ENCODE data around the gene ELANE.

The ELANE gene

DNA sequence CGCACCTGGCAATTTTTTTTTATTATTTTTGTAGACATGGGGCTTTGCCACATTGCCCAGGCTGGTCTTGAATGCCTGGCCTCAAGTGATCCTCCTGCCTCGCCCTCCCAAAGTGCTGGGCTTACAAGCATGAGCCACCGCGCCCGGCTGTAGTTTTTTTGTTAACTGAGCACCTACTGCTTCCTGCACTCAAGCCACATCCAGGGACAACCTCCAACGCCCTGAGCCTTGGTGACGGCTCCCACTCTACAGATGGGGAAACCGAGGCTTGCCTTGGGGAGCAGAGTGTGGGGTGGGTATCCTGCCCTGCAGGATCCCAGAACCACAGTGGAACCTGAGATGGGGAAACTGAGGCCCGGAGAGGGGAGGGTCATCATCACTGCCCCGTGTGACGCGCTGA lies 3.0 kb downstream of the ELANE start:
- Histone ChIP-seq H2BK15ac (ENCODE audit: low read depth, poor library complexity, severe bottlenecking) (no peak overlapping the region), H3K27me3 (ENCODE audit: control insufficient read depth in 1 of 2, insufficient read depth in 1 of 2, low read length in 2 of 2) (no peaks in the 10 kb centered on the region), H4K8ac (ENCODE audit: low read length) (no peak overlapping the region), H2AFZ (ENCODE audit: low read depth, low read length) (no peak overlapping the region), H4K91ac (ENCODE audit: low read length) (no peak overlapping the region), H3K4me3 (ENCODE audit: insufficient read depth in 1 of 2, low read depth in 1 of 2, low read length in 2 of 2) (no peak overlapping the region), H2BK5ac (ENCODE audit: low read depth, low read length, poor library complexity, severe bottlenecking) (no peak overlapping the region), H3K18ac (ENCODE audit: low read depth in 1 of 2, low read length in 2 of 2) (no peak overlapping the region), H3K4ac (ENCODE audit: low read depth in 1 of 2, low read length in 2 of 2) (no peak overlapping the region), H3K27ac (ENCODE audit: low read length, poor library complexity, severe bottlenecking) (no peak overlapping the region), H3K23ac (ENCODE audit: low read length in 2 of 2) (no peak overlapping the region), H3K4me2 (ENCODE audit: low read length, poor library complexity, severe bottlenecking) (no peak overlapping the region), H2BK12ac (ENCODE audit: low read length in 2 of 2) (peak overlapping the region in 1 of 2 experiments; percentile 48), H3K9ac (ENCODE audit: low read length) (no peak overlapping the region), H2BK120ac (ENCODE audit: low read depth, low read length) (no peak overlapping the region), H3K4me1 (ENCODE audit: control insufficient read depth, insufficient read depth, low read depth, low read length) (peaks cover 15% of the 10 kb centered on the region), H3K9me3 (ENCODE audit: control insufficient read depth, low read length) (no peaks in the 10 kb centered on the region), H3K36me3 (ENCODE audit: control insufficient read depth in 1 of 2, insufficient read depth in 2 of 2, low read depth in 1 of 2, low read length in 2 of 2) (no peaks in the 10 kb centered on the region), H2AK5ac (ENCODE audit: low read length, severe bottlenecking) (no peak overlapping the region), H3K79me1 (replicated peaks; ENCODE audit: low read length, poor library complexity, severe bottlenecking) (no peaks in the 10 kb centered on the region), H3K14ac (ENCODE audit: low read length in 2 of 2) (no peak overlapping the region)
- no peak for DNase-seq
- 87% methylated on average over 12 of the region's 12 CpGs for WGBS

DNA sequence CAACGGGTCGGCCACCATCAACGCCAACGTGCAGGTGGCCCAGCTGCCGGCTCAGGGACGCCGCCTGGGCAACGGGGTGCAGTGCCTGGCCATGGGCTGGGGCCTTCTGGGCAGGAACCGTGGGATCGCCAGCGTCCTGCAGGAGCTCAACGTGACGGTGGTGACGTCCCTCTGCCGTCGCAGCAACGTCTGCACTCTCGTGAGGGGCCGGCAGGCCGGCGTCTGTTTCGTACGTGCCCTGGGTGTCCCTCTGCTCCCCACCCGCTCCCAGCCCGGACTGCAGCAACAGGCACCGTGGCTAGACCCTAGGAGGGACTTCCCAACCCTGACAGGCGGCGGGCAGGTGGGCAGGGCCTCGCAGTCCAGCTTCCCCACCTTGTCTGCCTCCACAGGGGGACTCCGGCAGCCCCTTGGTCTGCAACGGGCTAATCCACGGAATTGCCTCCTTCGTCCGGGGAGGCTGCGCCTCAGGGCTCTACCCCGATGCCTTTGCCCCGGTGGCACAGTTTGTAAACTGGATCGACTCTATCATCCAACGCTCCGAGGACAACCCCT lies 3.5 kb downstream of the ELANE start:
- no peak for DNase-seq
- Histone ChIP-seq H3K79me1 (replicated peaks; ENCODE audit: low read length, poor library complexity, severe bottlenecking) (no peaks in the 10 kb centered on the region), H3K4ac (ENCODE audit: low read depth in 1 of 2, low read length in 2 of 2) (no peak overlapping the region), H3K36me3 (ENCODE audit: control insufficient read depth in 1 of 2, insufficient read depth in 2 of 2, low read depth in 1 of 2, low read length in 2 of 2) (no peaks in the 10 kb centered on the region), H3K18ac (ENCODE audit: low read depth in 1 of 2, low read length in 2 of 2) (no peak overlapping the region), H3K4me1 (ENCODE audit: control insufficient read depth, insufficient read depth, low read depth, low read length) (peaks cover 14% of the 10 kb centered on the region), H2AFZ (ENCODE audit: low read depth, low read length) (no peak overlapping the region), H3K14ac (ENCODE audit: low read length in 2 of 2) (no peak overlapping the region), H4K91ac (ENCODE audit: low read length) (no peak overlapping the region), H3K9me3 (ENCODE audit: control insufficient read depth, low read length) (no peaks in the 10 kb centered on the region), H3K27ac (ENCODE audit: low read length, poor library complexity, severe bottlenecking) (no peak overlapping the region), H2BK120ac (ENCODE audit: low read depth, low read length) (no peak overlapping the region), H2BK15ac (ENCODE audit: low read depth, poor library complexity, severe bottlenecking) (no peak overlapping the region), H2BK5ac (ENCODE audit: low read depth, low read length, poor library complexity, severe bottlenecking) (no peak overlapping the region), H3K23ac (ENCODE audit: low read length in 2 of 2) (no peak overlapping the region), H2BK12ac (ENCODE audit: low read length in 2 of 2) (no peak overlapping the region), H3K27me3 (ENCODE audit: control insufficient read depth in 1 of 2, insufficient read depth in 1 of 2, low read length in 2 of 2) (no peaks in the 10 kb centered on the region), H3K4me2 (ENCODE audit: low read length, poor library complexity, severe bottlenecking) (no peak overlapping the region), H2AK5ac (ENCODE audit: low read length, severe bottlenecking) (no peak overlapping the region), H3K9ac (ENCODE audit: low read length) (no peak overlapping the region), H4K8ac (ENCODE audit: low read length) (no peak overlapping the region), H3K4me3 (ENCODE audit: insufficient read depth in 1 of 2, low read depth in 1 of 2, low read length in 2 of 2) (no peak overlapping the region)
- WGBS: 88% methylated on average over 40 of the region's 40 CpGs

DNA sequence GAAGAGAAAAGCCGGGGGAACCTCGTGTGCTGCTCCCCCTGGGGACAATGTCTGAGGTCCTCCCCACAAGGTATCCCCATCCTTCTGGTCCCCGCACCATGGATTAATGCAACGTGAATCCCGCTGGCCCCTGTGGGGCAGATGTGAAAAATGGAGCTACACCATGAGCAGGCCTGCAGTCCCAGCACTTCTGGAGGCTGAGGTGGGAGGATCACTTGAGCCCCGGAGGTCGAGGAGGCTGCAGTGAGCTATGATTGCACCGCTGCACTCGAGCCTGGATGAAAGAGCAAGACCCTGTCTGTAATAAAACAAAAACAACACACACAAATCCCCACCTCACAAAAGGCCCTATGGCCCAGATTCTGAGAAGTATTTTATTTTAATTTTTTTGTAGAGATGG lies 6.2 kb downstream of the ELANE start:
- H3K9me3 ChIP-seq (ENCODE audit: control insufficient read depth, low read length): no peaks in the 10 kb centered on the region
- no peaks in the 10 kb centered on the region for H3K27me3 ChIP-seq (ENCODE audit: control insufficient read depth in 1 of 2, insufficient read depth in 1 of 2, low read length in 2 of 2)
- H2BK5ac ChIP-seq (ENCODE audit: low read depth, low read length, poor library complexity, severe bottlenecking): no peak overlapping the region
- no peak overlapping the region for H2BK15ac ChIP-seq (ENCODE audit: low read depth, poor library complexity, severe bottlenecking)
- no peak overlapping the region for H3K4ac ChIP-seq (ENCODE audit: low read depth in 1 of 2, low read length in 2 of 2)
- H3K27ac ChIP-seq (ENCODE audit: low read length, poor library complexity, severe bottlenecking): no peak overlapping the region
- H3K4me3 ChIP-seq (ENCODE audit: insufficient read depth in 1 of 2, low read depth in 1 of 2, low read length in 2 of 2): no peak overlapping the region
- H2BK120ac ChIP-seq (ENCODE audit: low read depth, low read length): no peak overlapping the region
- no peak overlapping the region for H2AK5ac ChIP-seq (ENCODE audit: low read length, severe bottlenecking)
- no peak overlapping the region for H3K4me2 ChIP-seq (ENCODE audit: low read length, poor library complexity, severe bottlenecking)
- H2AFZ ChIP-seq (ENCODE audit: low read depth, low read length): no peak overlapping the region
- WGBS: 75% methylated on average over 8 of the region's 9 CpGs
- no peak overlapping the region for H3K23ac ChIP-seq (ENCODE audit: low read length in 2 of 2)
- H2BK12ac ChIP-seq (ENCODE audit: low read length in 2 of 2): no peak overlapping the region
- no peak overlapping the region for H3K9ac ChIP-seq (ENCODE audit: low read length)
- no peaks in the 10 kb centered on the region for H3K79me1 ChIP-seq (replicated peaks; ENCODE audit: low read length, poor library complexity, severe bottlenecking)
- H3K14ac ChIP-seq (ENCODE audit: low read length in 2 of 2): no peak overlapping the region
- DNase-seq: no peak
- H3K4me1 ChIP-seq (ENCODE audit: control insufficient read depth, insufficient read depth, low read depth, low read length): peaks cover 27% of the 10 kb centered on the region
- no peak overlapping the region for H4K8ac ChIP-seq (ENCODE audit: low read length)
- no peak overlapping the region for H3K18ac ChIP-seq (ENCODE audit: low read depth in 1 of 2, low read length in 2 of 2)
- no peak overlapping the region for H4K91ac ChIP-seq (ENCODE audit: low read length)
- peaks cover 0 to 3% of the 10 kb centered on the region in 2 experiments for H3K36me3 ChIP-seq (ENCODE audit: control insufficient read depth in 1 of 2, insufficient read depth in 2 of 2, low read depth in 1 of 2, low read length in 2 of 2)

DNA sequence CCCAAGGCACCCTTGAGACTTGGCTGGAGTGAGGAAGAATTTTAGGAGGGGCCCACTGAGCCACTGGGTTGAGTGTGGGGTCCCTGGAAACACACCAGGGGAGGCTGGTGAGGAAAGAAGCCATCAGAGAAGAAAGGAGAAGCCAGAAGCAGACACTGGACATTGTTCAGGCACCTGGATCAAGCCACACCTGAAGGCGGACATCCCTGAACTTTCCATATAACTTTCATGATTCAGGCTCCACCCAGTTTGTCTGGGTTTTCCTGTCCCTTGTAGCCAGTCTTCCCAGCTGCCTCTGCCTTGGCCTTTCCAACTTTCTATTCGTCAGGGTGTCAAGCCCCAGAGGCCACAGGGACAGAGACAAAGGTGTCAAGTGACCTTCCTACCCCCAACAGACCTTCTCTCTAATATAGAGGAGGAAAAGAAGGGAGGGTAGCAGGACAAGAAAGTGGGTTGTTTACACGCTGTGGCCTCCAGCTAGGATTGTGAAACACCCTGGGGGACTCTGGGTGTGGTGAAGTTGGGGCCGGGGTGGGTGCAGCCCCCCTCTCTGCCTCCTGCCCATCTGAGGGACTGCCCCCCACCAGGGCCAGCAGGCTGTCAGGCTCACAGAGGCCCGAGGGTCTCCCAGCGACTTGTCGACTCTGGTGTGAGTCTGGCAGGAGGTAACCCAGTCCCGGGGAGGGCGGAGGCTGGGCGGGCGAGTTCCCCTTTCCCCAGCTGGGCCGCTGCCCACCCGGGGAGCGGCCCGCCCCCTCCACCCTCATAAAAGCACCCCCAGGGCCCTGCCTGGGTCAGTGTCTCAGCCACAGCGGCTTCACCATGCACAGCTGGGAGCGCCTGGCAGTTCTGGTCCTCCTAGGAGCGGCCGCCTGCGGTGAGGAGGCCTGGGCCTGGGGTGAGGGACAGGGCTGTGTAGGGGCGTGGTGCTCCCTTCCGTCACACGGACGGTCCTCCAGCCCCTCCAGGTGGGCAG lies 7.1 kb downstream of the ELANE start, which contains the start of gene CFD:
TSS of gene CFD (plus strand) at position 797 of the 976 bp plus-strand sequence. CDS start at position 823, 26 bp downstream.
- no peak for DNase-seq
- H2AK5ac ChIP-seq (ENCODE audit: low read length, severe bottlenecking): peak within 1 kb of the TSS; percentile 36
- H3K23ac ChIP-seq (ENCODE audit: low read length in 2 of 2): no peak within 1 kb of the TSS
- peak within 1 kb of the TSS; percentile 48 for H2BK15ac ChIP-seq (ENCODE audit: low read depth, poor library complexity, severe bottlenecking)
- peak within 1 kb of the TSS; percentile 94 for H3K4me2 ChIP-seq (ENCODE audit: low read length, poor library complexity, severe bottlenecking)
- no peaks in the 10 kb centered on the region for H3K79me1 ChIP-seq (replicated peaks; ENCODE audit: low read length, poor library complexity, severe bottlenecking)
- peak within 1 kb of the TSS; percentile 78 for H3K9ac ChIP-seq (ENCODE audit: low read length)
- no peak within 1 kb of the TSS for H2AFZ ChIP-seq (ENCODE audit: low read depth, low read length)
- H3K27ac ChIP-seq (ENCODE audit: low read length, poor library complexity, severe bottlenecking): no peak within 1 kb of the TSS
- H4K91ac ChIP-seq (ENCODE audit: low read length): peak within 1 kb of the TSS; percentile 14
- H4K8ac ChIP-seq (ENCODE audit: low read length): no peak within 1 kb of the TSS
- no peak within 1 kb of the TSS for H2BK12ac ChIP-seq (ENCODE audit: low read length in 2 of 2)
- H3K4ac ChIP-seq (ENCODE audit: low read depth in 1 of 2, low read length in 2 of 2): no peak within 1 kb of the TSS
- H2BK5ac ChIP-seq (ENCODE audit: low read depth, low read length, poor library complexity, severe bottlenecking): no peak within 1 kb of the TSS
- peaks cover 0 to 3% of the 10 kb centered on the region in 2 experiments for H3K36me3 ChIP-seq (ENCODE audit: control insufficient read depth in 1 of 2, insufficient read depth in 2 of 2, low read depth in 1 of 2, low read length in 2 of 2)
- peak within 1 kb of the TSS; percentile 58 to 77 for H3K4me3 ChIP-seq (ENCODE audit: insufficient read depth in 1 of 2, low read depth in 1 of 2, low read length in 2 of 2)
- H3K18ac ChIP-seq (ENCODE audit: low read depth in 1 of 2, low read length in 2 of 2): no peak within 1 kb of the TSS
- H3K4me1 ChIP-seq (ENCODE audit: control insufficient read depth, insufficient read depth, low read depth, low read length): peaks cover 30% of the 10 kb centered on the region
- WGBS: 73% methylated on average over 16 of the region's 24 CpGs
- no peaks in the 10 kb centered on the region for H3K9me3 ChIP-seq (ENCODE audit: control insufficient read depth, low read length)
- H3K27me3 ChIP-seq (ENCODE audit: control insufficient read depth in 1 of 2, insufficient read depth in 1 of 2, low read length in 2 of 2): no peaks in the 10 kb centered on the region
- H3K14ac ChIP-seq (ENCODE audit: low read length in 2 of 2): no peak within 1 kb of the TSS
- no peak within 1 kb of the TSS for H2BK120ac ChIP-seq (ENCODE audit: low read depth, low read length)

Measured in mesenchymal stem cell (in vitro differentiated cells and primary cell).